ENCODE measurements around the gene USP7. TPM values are rescaled to one million over a fixed set of nuclear protein-coding genes. Genes with fewer than 3 reads are reported as not detected.

The USP7 gene
- total RNA-seq, 1 donor from 2014 or later, result 159 TPM

DNA sequence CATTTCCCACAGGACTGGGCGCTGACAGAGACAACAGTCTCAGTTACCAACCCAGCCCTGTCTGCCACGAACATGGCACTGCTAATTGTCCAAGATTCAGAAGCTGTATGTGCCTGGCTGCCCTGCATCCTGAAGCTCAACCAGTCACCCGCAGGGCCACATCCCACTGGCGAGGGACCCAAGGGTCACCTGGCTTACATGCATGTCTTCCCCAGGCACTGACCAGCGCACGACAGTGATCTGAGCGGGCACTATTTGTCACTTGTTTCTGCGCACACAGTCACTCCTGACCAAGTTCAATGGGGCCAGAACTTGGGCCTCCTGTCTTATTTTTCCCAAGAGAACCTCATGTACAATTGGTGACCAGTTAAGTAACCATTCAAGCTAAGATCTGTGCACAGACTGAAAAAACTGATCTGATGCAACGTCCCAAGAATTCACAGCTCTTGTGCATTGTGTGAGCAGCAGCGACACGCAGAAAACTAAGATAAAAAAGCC is 13.1 kb downstream of the USP7 start:
- Mint-ChIP-seq H3K9me3 (ENCODE audit: low read depth) (no peaks in the 10 kb centered on the region), H3K36me3 (ENCODE audit: insufficient read depth) (no peaks in the 10 kb centered on the region), H3K27ac (peak overlapping the region; percentile 76), H3K4me3 (ENCODE audit: low read depth) (no peak overlapping the region), H3K27me3 (no peaks in the 10 kb centered on the region), H3K4me1 (ENCODE audit: low read depth) (peaks cover 52% of the 10 kb centered on the region)
- DNase-seq (ENCODE audit: low spot score, unreplicated experiment), result no peak
- TF ChIP-seq, protein P1, sequence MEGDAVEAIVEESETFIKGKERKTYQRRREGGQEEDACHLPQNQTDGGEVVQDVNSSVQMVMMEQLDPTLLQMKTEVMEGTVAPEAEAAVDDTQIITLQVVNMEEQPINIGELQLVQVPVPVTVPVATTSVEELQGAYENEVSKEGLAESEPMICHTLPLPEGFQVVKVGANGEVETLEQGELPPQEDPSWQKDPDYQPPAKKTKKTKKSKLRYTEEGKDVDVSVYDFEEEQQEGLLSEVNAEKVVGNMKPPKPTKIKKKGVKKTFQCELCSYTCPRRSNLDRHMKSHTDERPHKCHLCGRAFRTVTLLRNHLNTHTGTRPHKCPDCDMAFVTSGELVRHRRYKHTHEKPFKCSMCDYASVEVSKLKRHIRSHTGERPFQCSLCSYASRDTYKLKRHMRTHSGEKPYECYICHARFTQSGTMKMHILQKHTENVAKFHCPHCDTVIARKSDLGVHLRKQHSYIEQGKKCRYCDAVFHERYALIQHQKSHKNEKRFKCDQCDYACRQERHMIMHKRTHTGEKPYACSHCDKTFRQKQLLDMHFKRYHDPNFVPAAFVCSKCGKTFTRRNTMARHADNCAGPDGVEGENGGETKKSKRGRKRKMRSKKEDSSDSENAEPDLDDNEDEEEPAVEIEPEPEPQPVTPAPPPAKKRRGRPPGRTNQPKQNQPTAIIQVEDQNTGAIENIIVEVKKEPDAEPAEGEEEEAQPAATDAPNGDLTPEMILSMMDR (IDR thresholded peaks at IDR 0.05; ENCODE audit: unreplicated experiment), result no peak

DNA sequence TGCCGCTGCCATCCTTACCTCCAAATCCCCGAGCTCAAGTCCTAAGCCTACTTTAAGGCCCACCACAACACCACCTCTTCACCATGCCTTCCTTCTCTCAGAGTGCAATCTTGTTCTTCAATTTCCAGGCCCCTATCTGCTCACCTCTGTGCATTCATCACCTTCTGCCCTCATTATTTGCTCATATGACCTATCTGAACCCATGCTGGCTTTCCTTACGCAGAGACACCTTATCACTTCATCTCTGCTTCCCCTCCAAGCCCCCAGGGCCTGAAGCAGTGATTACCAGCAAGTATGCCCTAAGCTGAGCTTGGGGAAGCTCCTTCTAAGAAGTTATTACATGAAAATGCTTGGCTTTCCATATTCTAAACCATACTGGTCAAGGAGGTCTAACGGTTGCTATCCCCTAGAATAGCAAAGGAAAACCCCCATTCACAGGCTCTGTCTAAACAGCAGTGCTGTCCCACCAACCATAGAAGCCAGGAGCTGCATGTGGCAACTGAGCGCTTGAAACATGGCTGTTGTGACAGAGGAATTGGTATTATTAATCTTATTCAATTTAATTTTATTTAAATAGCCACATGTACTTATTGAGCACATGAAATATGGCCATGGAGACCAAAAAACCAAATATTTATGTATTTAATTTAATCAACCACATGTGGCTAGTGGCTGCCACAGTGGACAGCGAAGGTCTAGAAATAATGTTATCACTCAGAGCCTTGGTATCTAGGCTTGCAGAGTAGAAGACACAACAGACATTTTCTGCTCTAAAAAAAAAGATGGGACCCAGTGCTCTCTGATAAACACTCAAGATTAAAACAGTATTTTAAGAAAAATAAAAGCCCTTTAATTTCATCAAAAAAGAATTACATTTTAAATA is 13.9 kb downstream of the USP7 start:
- peaks cover 52% of the 10 kb centered on the region for H3K4me1 Mint-ChIP-seq (ENCODE audit: low read depth)
- H3K36me3 Mint-ChIP-seq (ENCODE audit: insufficient read depth), result no peaks in the 10 kb centered on the region
- TF ChIP-seq, protein P1 (IDR thresholded peaks at IDR 0.05; ENCODE audit: unreplicated experiment), result no peak
- H3K27me3 Mint-ChIP-seq, result no peaks in the 10 kb centered on the region
- H3K9me3 Mint-ChIP-seq (ENCODE audit: low read depth), result no peaks in the 10 kb centered on the region
- DNase-seq (ENCODE audit: low spot score, unreplicated experiment), result no peak
- no peak overlapping the region for H3K4me3 Mint-ChIP-seq (ENCODE audit: low read depth)
- H3K27ac Mint-ChIP-seq, result peak overlapping the region; percentile 76

DNA sequence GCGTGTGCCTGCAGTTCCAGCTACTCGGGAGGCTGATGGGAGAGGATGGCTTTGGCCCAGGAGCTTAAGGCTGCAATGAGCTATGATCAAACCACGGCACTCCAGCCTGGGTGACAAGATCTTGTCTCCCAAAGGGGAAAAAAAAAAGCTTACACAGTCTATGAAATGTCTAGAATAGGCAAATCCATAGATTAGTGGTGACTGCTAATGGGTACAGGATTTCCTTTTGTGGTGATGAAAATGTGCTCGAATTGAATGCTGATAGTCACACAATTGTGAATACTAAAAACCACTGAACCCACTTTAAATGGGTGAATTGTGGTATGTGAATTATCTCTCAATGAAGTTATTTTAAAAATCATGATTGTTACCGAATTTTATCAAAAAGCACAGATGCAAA is 14.9 kb downstream of the USP7 start:
- H3K9me3 Mint-ChIP-seq (ENCODE audit: low read depth), result no peaks in the 10 kb centered on the region
- H3K4me1 Mint-ChIP-seq (ENCODE audit: low read depth), result peaks cover 54% of the 10 kb centered on the region
- H3K27me3 Mint-ChIP-seq, result no peaks in the 10 kb centered on the region
- TF ChIP-seq, protein P1 (IDR thresholded peaks at IDR 0.05; ENCODE audit: unreplicated experiment), result no peak
- DNase-seq (ENCODE audit: low spot score, unreplicated experiment), result no peak
- H3K4me3 Mint-ChIP-seq (ENCODE audit: low read depth), result no peak overlapping the region
- no peaks in the 10 kb centered on the region for H3K36me3 Mint-ChIP-seq (ENCODE audit: insufficient read depth)
- peak overlapping the region; percentile 49 for H3K27ac Mint-ChIP-seq

DNA sequence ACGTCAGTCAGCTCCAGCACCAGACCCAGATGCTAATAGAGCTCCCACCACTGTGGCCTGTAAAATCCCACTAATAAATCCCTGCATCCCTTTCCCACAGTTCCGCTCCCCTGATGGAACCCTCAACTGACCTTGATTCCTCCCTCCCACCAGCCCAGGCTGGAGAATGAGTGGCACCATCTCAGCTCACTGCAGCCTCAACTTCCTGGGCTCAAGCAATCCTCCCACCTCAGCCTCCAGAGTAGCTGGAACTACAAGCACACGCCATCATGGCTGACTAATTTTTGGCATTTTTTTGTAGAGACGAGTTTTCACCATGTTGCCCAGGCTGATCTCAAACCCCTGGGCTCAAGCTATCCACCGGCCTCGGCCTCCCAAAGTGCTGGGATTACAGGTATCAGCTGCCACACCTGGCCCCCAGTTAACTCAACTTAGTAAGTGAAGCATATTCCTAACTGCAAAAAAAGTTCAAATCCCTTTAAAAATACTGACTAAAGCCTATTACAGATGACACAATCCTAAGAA is 15.6 kb downstream of the USP7 start:
- no peaks in the 10 kb centered on the region for H3K36me3 Mint-ChIP-seq (ENCODE audit: insufficient read depth)
- peak overlapping the region; percentile 87 for H3K27ac Mint-ChIP-seq
- H3K4me3 Mint-ChIP-seq (ENCODE audit: low read depth), result no peak overlapping the region
- no peaks in the 10 kb centered on the region for H3K27me3 Mint-ChIP-seq
- DNase-seq (ENCODE audit: low spot score, unreplicated experiment), result no peak
- TF ChIP-seq, protein P1 (IDR thresholded peaks at IDR 0.05; ENCODE audit: unreplicated experiment), result no peak
- H3K9me3 Mint-ChIP-seq (ENCODE audit: low read depth), result no peaks in the 10 kb centered on the region
- H3K4me1 Mint-ChIP-seq (ENCODE audit: low read depth), result peaks cover 52% of the 10 kb centered on the region

DNA sequence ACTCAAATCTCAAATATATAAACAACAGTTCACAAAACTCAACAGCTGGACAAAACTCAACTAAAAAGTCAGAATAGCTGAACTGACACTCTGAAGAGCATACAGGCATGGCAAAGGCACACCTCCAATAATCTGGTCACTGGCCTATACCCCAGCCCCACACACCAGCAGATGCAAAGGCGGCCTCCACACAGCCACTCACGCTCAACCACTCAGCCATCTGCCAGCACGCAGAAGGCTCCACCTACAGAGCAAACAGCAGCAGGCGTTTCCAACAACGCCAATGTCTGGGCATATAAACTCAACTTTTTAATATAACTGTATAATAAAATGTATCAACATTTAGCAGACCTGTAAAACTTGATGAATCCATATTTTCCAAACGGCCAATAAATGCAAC is 17.2 kb downstream of the USP7 start:
- DNase-seq (ENCODE audit: low spot score, unreplicated experiment), result no peak
- peaks cover 48% of the 10 kb centered on the region for H3K4me1 Mint-ChIP-seq (ENCODE audit: low read depth)
- H3K36me3 Mint-ChIP-seq (ENCODE audit: insufficient read depth), result no peaks in the 10 kb centered on the region
- no peak overlapping the region for H3K27ac Mint-ChIP-seq
- H3K9me3 Mint-ChIP-seq (ENCODE audit: low read depth), result no peaks in the 10 kb centered on the region
- H3K4me3 Mint-ChIP-seq (ENCODE audit: low read depth), result no peak overlapping the region
- TF ChIP-seq, protein P1 (IDR thresholded peaks at IDR 0.05; ENCODE audit: unreplicated experiment), result no peak
- no peaks in the 10 kb centered on the region for H3K27me3 Mint-ChIP-seq

All from progenitor cell of endocrine pancreas (in vitro differentiated cells).